Measurements from ENCODE around the gene AFG1L.
"Not testable (repeated sequence)": the region's sequence is repeated elsewhere in the genome, so short reads cannot be mapped to it uniquely, and the experiment has no call there.

The AFG1L gene

DNA sequence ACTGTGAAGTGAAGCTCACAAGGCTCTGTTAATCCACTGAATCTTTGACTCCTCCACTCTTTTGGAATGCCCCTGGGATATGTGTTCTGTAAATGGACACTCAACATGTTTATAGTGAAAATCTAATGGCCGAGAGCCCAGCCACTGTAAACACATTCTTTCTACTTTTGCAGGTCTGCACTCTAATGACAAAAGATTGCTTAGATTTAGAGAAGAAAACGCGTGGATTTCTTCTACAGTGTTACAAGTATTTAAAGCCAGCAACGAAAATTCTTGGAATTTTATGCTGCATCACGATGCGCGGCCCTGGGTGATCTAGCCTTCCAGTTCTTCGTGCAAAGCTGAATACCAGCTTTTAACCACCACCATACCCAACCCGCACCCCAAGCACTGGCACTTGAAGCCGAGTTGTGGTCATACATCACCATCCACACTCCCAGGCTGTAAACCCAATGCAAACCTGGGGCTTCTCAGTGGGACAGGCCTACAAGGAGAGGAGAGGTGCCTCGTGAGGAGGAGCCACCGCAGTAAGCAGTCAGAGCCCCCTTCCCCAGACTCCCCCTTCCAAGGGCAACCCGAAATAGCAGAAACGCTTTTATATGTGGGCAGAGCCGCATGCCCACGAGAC is 262.1 kb downstream of the AFG1L start:
- DNase-seq (ENCODE audit: low read depth in 2 of 2) = no peak

DNA sequence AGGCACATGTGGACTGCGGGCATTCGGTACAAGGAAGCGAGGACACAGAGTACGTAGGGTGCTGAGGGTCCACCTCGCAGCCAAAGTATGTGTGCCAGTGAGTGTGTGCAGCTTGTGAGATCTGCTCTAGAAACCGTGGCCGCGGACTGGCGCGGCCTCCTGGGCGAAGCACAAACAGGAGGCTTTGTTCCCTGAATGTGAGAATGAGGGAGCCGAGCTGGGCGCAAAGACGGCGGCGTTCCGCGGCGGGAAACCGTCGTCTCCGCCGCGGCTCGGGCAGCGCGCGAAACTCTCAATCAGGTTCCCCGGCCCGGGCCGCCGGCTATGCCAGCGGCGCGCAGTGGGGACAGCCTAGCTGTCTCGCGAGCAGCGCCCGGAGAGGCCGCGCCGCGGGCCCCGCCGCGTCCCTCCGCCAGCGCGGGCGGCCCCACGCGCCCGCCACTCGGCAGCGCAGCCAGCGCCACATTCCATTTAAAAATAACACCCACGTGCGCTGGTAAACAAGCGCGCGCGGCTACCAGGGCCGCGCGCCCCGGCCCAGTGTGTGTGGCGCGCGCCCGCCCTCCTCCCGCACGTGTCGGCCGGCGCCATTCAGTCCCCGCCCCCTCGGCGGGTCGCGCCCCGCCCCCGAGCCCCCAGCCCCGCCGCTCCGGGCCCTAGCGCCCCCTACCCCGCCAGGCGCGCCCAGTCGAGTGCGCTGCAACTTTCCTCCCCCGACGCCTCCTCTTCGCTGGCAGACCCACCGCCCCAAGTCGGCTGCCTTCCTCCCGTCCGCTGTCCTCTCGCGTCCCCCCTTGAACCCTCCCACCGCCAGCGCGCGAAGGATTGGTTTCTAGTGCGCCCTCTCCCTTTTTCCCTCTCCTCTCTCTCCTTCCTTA is 262.9 kb downstream of the AFG1L start:
- peak; percentile 53 to 56 for DNase-seq (ENCODE audit: low read depth in 2 of 2)

GRCh38 chr6:108558372-108559096 is 263.7 kb downstream of the AFG1L start:
- DNase-seq (ENCODE audit: low read depth in 2 of 2) = peak; percentile 90 to 91

DNA sequence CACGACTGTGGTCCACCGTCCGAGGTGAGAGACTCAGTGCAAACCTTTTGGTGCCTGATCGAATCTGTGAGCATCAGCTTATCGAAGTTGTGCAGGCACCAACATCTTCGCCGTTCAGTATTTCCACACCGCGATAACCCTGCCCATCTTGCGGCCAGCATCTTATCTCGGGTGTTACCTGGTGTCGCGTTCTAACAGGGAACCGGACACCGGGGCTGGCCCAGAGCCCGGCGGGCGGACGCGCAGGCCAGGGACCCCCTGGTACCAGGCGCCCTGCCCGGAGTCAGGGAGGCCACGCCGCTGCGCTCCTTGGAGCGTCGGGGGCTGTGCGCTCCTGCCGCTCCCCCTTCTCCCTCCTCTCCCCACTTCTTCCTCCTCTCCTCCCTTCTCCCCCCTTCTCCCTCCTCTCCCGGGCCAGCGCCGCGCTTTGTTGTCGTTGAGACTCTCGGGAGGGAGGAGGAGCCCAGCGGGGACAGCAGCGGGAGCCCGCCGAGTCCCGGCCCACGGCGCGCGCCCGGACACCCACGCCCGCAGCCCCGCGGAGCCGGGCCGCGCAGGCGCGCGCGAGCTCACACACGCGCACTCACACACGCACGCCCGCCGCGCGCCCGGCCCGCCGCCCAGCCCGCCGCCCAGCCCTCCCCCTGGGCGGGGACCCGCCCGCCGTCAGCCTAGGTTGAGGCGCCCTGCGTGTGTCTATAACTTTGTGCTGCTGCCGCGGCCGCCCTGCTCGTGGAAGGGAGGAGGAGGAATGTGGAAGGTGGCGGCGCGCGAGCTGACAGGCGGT is 264.4 kb downstream of the AFG1L start:
- peak; percentile 63 to 72 for DNase-seq (ENCODE audit: low read depth in 2 of 2)

- DNase-seq (ENCODE audit: low read depth in 2 of 2) = no peak
These were observed 265.1 kb downstream of the AFG1L start for GRCh38 chr6:108559884-108560462.

- peak in 1 of 2 donors; percentile 39 for DNase-seq (ENCODE audit: low read depth in 2 of 2)
These were observed 265.8 kb downstream of the AFG1L start, which contains the start of gene FOXO3 for GRCh38 chr6:108560463-108561308. Gene FOXO3 (plus strand): TSS chr6:108560917. CDS start chr6:108561209, 292 bp downstream.

GRCh38 chr6:108561309-108561647 is 266.4 kb downstream of the AFG1L start:
- DNase-seq (ENCODE audit: low read depth in 2 of 2) = not testable (repeated sequence)

GRCh38 chr6:108561742-108562502 is 267.1 kb downstream of the AFG1L start:
- DNase-seq (ENCODE audit: low read depth in 2 of 2) = no peak

DNA sequence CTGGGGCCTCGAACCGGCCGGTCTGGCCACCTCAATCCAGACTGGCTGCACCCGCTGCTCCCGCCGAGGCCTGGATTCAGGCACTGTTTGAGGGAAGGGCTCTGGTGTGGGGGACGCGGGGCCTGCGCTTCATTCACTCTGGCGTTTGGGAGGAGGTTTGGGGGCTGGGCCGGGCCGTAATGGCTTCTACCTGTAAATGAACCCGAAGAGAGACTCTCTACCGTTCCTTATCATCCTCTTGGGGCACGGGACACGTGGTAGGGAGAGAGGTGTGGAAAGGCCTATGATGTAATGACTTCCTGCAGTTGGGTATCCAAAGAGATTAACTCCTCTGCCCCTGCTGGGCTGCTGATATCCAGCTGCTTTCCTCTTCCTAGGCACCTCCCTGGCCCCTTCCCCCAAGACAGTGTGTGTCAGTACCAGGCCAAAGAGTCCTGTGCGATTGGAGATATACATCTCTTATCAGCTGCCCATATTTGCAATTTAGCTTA is 267.7 kb downstream of the AFG1L start:
- no peak for DNase-seq (ENCODE audit: low read depth in 2 of 2)

DNA sequence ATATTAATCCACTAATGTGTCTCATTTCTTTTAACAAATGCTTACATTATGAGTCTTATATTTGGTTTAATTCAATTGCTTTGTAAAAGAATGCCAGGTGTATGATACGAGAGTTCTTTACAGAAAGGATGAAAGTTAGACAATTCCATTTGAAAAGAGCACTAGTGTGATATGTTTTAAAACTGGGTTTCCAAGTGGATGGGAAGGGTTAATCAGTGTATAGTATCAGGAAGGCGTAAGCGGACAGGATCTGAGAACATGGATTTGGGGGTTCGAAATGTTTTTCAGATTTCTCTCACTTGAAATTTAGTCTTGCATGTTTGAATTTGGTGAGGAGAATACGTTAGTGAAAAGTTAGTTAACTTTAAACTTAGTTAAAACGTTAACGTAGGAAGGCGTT is 268.4 kb downstream of the AFG1L start:
- DNase-seq (ENCODE audit: low read depth in 2 of 2) = no peak

- DNase-seq (ENCODE audit: low read depth in 2 of 2) = no peak
These were observed 269.3 kb downstream of the AFG1L start for GRCh38 chr6:108564178-108564577.

DNA sequence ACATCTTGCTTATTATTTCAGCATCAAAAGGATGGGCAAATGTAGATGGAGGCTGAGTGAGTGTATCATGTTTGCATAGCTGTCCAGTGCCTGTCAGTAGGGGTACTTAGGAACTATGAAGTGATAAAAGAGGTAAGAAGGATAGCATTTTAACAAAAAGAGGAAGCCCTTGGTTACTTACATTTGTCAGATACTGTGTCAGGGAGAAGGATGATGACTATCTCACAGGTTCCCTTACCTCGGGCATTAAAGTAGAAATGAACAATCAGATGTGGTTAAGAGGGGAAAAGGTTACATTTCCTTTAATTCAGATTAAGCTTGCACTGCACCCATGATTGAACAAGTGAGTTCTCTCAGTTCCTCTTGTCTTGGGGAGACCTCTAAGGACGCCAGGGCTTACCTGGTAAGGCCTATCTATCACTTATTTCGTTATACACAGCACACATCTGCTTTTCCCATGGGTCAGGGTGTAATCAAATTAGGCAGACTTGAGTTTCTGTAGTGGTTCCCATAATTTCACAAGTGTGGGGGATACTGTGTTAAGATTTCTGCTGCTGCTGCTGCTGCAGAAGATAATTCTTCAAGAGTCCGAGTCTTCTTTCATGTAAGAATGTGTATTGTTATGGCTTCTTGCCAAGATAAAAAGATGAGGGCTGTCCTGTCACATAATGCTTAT is 270.4 kb downstream of the AFG1L start:
- no peak for DNase-seq (ENCODE audit: low read depth in 2 of 2)

- no peak for DNase-seq (ENCODE audit: low read depth in 2 of 2)
These were observed 271.0 kb downstream of the AFG1L start for GRCh38 chr6:108565893-108566292.

DNA sequence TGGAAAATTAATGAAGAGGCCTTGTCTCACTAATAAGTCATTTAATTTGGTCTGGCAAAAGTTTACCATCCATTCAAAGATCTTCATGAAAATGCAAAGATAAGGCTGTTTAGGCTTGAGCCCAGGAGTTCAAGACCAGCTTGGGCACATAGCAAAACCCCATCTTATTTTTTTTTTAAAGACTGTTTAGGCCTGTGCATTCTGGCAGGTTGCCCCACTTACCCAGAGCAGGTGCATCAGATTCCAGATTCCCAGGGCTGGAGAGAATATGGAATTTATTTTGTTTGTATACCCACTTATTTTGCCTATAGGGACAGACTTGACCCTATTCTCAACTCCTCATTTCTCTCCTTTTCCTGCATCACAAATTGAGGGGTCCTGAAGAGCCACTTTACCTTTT is 271.6 kb downstream of the AFG1L start:
- no peak for DNase-seq (ENCODE audit: low read depth in 2 of 2)

DNA sequence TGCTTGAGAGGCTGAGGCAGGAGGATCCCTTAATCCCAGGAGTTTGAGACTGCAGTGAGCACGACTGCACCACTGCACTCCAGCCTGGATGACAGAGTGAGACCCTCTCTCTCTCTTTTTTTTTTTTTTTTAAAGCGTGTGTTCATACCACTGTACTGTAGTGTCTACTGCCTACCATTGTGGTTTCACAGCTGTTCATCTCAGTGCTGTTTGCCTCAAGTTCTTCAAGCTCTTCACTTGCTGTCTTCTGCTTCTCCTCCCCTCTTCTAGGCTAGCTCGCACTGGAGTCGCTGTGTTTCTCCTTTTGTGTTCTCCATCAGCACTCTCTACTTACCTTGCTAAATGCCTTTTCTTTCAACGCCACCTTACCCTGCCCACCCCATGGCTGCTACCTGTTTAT is 273.2 kb downstream of the AFG1L start:
- no peak for DNase-seq (ENCODE audit: low read depth in 2 of 2)

- no peak for DNase-seq (ENCODE audit: low read depth in 2 of 2)
These were observed 273.9 kb downstream of the AFG1L start for GRCh38 chr6:108568551-108569305.

GRCh38 chr6:108570517-108570916 is 275.7 kb downstream of the AFG1L start:
- DNase-seq (ENCODE audit: low read depth in 2 of 2) = no peak

DNA sequence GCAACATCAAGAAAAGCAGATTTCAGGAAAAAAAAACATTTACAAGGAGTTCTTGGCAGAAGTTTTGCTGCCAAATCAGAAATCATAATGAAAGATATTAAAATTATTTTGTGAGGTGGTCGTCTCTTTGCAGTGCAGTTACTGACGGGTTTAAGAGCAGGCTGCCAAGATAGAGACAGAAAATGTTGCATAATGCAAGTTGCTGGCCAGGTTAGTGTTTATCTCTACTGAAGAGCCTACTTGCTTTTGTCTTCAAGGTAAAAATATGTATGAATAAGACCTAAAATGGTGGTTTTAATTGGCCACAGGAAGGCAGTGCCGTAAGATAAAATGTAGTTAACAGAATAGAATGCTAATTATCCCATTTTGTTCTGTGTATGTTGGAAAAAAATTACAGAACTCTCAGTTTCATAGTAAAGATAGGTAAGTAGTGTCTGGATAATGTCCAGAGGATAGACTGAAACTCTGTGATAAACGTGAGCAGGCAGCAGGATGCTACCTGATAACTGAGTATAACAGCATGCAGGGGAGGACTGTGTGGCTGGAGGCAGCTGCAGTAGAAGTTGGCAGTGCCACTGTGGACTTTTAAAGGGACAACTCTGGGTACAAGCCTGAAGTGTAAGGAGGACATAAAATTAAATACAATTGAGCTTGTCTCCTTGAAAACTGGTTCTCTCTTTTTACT is 279.7 kb downstream of the AFG1L start:
- no peak for DNase-seq (ENCODE audit: low read depth in 2 of 2)
